ENCODE measurements around the gene PRPSAP1.
"Not testable (repeated sequence)": the region's sequence is repeated elsewhere in the genome, so short reads cannot be mapped to it uniquely, and the experiment has no call there.

Gene PRPSAP1

GRCh38 chr17:76357597-76358158 lies 4.0 kb upstream of the PRPSAP1 start:
- no peak for DNase-seq

- DNase-seq = no peak
These were observed 3.2 kb upstream of the PRPSAP1 start for GRCh38 chr17:76356803-76357456.

- no peak for DNase-seq
These were observed 1.1 kb upstream of the PRPSAP1 start for GRCh38 chr17:76354747-76355310.

GRCh38 chr17:76354317-76354729 lies 607 bp upstream of the PRPSAP1 start:
- DNase-seq = no peak

GRCh38 chr17:76353004-76353598 lies 615 bp downstream of the PRPSAP1 start:
- peak; percentile 3 for DNase-seq

GRCh38 chr17:76351526-76352071 lies 2.1 kb downstream of the PRPSAP1 start:
- DNase-seq = no peak

- no peak for DNase-seq
These were observed 3.3 kb downstream of the PRPSAP1 start for GRCh38 chr17:76350463-76350862.

- not testable (repeated sequence) for DNase-seq
These were observed 6.8 kb downstream of the PRPSAP1 start for GRCh38 chr17:76346936-76347335.

- no peak for DNase-seq
These were observed 8.2 kb downstream of the PRPSAP1 start for GRCh38 chr17:76345377-76345974.

GRCh38 chr17:76343106-76343505 lies 10.6 kb downstream of the PRPSAP1 start:
- DNase-seq = no peak

GRCh38 chr17:76341301-76341700 lies 12.4 kb downstream of the PRPSAP1 start:
- DNase-seq = no peak

GRCh38 chr17:76337413-76337777 lies 16.3 kb downstream of the PRPSAP1 start:
- DNase-seq = no peak

- no peak for DNase-seq
These were observed 16.8 kb downstream of the PRPSAP1 start for GRCh38 chr17:76336756-76337412.

- no peak for DNase-seq
These were observed 17.9 kb downstream of the PRPSAP1 start for GRCh38 chr17:76335716-76336381.

- DNase-seq = no peak
These were observed 19.8 kb downstream of the PRPSAP1 start for GRCh38 chr17:76333673-76334505.

GRCh38 chr17:76331083-76331482 lies 22.6 kb downstream of the PRPSAP1 start:
- DNase-seq = no peak

- DNase-seq = no peak
These were observed 24.1 kb downstream of the PRPSAP1 start for GRCh38 chr17:76329664-76330063.

- DNase-seq = no peak
These were observed 26.0 kb downstream of the PRPSAP1 start for GRCh38 chr17:76327696-76328095.

GRCh38 chr17:76326306-76326705 lies 27.4 kb downstream of the PRPSAP1 start:
- no peak for DNase-seq

GRCh38 chr17:76318586-76318985 lies 35.1 kb downstream of the PRPSAP1 start:
- no peak for DNase-seq

- DNase-seq = no peak
These were observed 36.2 kb downstream of the PRPSAP1 start for GRCh38 chr17:76317535-76317934.

Measured in effector CD4-positive, alpha-beta T cell (primary cell).